BJ (cell line): ENCODE results near the gene IGF2BP3. TPM values are rescaled to one million over a fixed set of nuclear protein-coding genes. Genes with fewer than 3 reads are reported as not detected.

Experiments used
- CTCF ChIA-PET: fragments of 350-600 bp; formaldehyde crosslinking; extraction: SDS; loops from one replicate; lab custom pipeline; 2021; ENCODE audit warnings: antibody characterized with exemption, inconsistent platforms; lab: Yijun Ruan, JAX
- POLR2A ChIA-PET: fragments of 300-600 bp; sonication (Branson Sonifier 250); formaldehyde crosslinking; extraction: SDS; loops from one replicate; lab custom pipeline; 2021; ENCODE audit warnings: antibody characterized with exemption; lab: Charles Lee
- DNase-seq: peaks from one replicate; pipeline ENCODE4 v3.0.0-alpha.2; 2011; ENCODE audit warnings: low read depth
- H3K27me3 ChIP-seq: 2 replicates; pipeline ENCODE4 v1.6.0; 2011; ENCODE audit warnings: low read length; ENCODE audit not compliant: control insufficient read depth, insufficient read depth
- H3K36me3 ChIP-seq: 2 replicates; pipeline ENCODE4 v1.5.1; 2011; ENCODE audit warnings: low read length; ENCODE audit not compliant: control insufficient read depth, insufficient read depth
- H3K4me3 ChIP-seq: 2 replicates; pipeline ENCODE4 v1.5.1; 2011; ENCODE audit warnings: low read depth, mild to moderate bottlenecking, control low read depth, low read length
- CTCF ChIP-seq: IDR thresholded peaks from 2 replicates; pipeline ENCODE4 v1.5.1; 2011; ENCODE audit warnings: low read depth, mild to moderate bottlenecking, control low read depth, inconsistent platforms, low read length, moderate library complexity; ENCODE audit not compliant: insufficient read depth
- polyA plus RNA-seq: library from polyadenylated mRNA; depleted of rRNA; stranded (reverse); fragments of >200 nt; gene quantifications from 2 replicates; pipeline ENCODE4 v1.2.3, GENCODE V29; 2011

IGF2BP3 gene
- polyA plus RNA-seq, 1 experiment, result 14.4 TPM

DNA sequence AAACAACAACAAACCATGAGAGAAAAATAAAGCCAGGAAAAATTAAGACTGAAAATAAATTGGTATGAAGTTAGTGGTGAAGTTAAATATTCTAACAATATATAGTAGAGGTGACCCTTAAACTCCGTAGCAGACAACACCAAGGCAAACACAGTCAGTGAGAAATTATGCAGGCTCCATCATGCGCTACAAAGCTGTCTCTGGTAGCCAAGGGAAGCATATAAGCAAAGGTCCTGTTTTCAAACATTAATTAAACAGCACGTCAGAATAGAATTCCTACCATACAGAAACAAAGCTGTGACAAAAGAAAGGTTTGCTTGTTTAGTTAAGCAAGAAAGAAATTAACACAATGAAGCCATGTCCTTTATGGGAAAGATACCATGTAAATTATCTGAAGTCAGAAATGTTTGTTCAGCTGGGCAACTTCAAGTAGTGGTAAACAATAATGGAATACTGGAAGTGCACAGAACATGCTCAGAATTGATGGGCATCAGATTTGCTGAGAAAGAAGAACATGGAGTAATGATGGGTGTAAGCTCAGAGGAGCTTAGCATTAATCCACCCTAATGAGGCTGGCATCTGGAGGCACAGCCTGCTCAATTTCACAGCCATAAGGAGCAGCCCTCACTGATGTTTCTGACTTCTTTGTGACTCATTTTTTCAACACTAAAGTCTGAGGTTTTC is 75.7 kb downstream of the IGF2BP3 start:
- H3K4me3 ChIP-seq, result no peak overlapping the region
- peaks cover 1% of the 10 kb centered on the region; the same call in 1 of the 2 replicates for H3K27me3 ChIP-seq
- CTCF ChIA-PET, result no interaction called here
- POLR2A ChIA-PET, result no interaction called here
- no peaks in the 10 kb centered on the region for H3K36me3 ChIP-seq
- no peak for TF ChIP-seq CTCF
- DNase-seq, result no peak

- ChIA-PET POLR2A (no interaction called here), CTCF (no interaction called here)
- Histone ChIP-seq H3K4me3 (no peak overlapping the region), H3K36me3 (no peaks in the 10 kb centered on the region), H3K27me3 (peaks cover 1% of the 10 kb centered on the region; the same call in 1 of the 2 replicates)
- TF ChIP-seq CTCF, result no peak
- no peak for DNase-seq
These were observed 76.7 kb downstream of the IGF2BP3 start for GRCh38 chr7:23393636-23394035.

DNA sequence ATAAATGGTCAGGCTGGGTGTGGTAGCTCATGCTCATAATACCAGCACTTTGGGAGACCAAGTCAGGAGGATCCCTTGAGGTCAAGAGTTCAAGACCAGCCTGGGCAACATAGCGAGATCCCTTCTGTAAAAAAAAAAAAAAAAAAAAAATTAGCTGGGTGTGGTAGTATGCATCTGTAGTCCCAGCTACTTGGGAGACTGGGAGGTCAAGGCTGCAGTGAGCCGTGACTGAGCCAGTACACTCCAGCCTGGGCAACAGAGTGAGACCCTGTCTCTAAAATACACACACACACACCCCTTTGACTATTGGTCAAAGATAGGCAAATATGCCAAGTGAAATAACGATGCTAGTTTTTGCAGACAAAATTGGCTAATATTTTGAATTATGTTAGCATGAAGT is 80.6 kb downstream of the IGF2BP3 start:
- H3K4me3 ChIP-seq, result no peak overlapping the region
- ChIA-PET CTCF (no interaction called here), POLR2A (no interaction called here)
- no peak for DNase-seq
- H3K27me3 ChIP-seq, result peaks cover 1% of the 10 kb centered on the region; the same call in 1 of the 2 replicates
- no peak for TF ChIP-seq CTCF
- H3K36me3 ChIP-seq, result no peaks in the 10 kb centered on the region

DNA sequence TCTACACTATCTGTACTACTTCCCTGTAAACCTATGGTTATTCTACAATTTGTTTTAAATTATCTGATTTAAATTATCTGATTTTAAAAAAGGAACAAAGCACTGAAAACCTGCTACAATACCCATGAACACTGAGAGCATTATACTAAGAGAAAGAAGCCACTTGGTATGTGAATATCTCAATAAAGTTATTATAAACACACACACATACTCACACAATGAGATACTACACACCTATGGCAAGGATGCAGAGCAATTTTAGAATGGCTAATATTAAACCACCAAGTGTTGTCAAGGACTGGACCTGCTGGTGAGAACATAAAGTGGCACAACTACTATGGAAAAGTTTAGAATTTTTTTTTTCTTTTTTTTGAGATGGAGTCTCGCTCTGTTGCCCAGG is 82.7 kb downstream of the IGF2BP3 start:
- Histone ChIP-seq H3K4me3 (no peak overlapping the region), H3K27me3 (peaks cover 1% of the 10 kb centered on the region; the same call in 1 of the 2 replicates), H3K36me3 (no peaks in the 10 kb centered on the region)
- no peak for DNase-seq
- TF ChIP-seq CTCF, result no peak
- POLR2A ChIA-PET, result no interaction called here
- CTCF ChIA-PET, result no interaction called here

GRCh38 chr7:23385140-23385539 is 85.2 kb downstream of the IGF2BP3 start:
- H3K36me3 ChIP-seq, result no peaks in the 10 kb centered on the region
- POLR2A ChIA-PET, result no interaction called here
- CTCF ChIA-PET, result interaction anchor here (0.8 kb wide), 1 partner anchor 12 kb away, joined by 3 read pairs; no protein-coding TSS in a partner anchor
- H3K27me3 ChIP-seq, result no peaks in the 10 kb centered on the region
- no peak overlapping the region for H3K4me3 ChIP-seq
- DNase-seq, result no peak
- TF ChIP-seq CTCF, result no peak
